Subcutaneous abdominal adipose tissue (tissue), 5 donors: ENCODE measurements around the gene OLFML3.

Experiments
- H3K27ac ChIP-seq: one replicate; pipeline ENCODE4 v1.7.0; 2013; ENCODE audit warnings: low read depth, mild to moderate bottlenecking, inconsistent platforms, low read length, moderate library complexity
- H3K27me3 ChIP-seq, 5 donors: one replicate each; pipeline ENCODE4 v1.7.0; 2013; ENCODE audit warnings: low read length in 5 of 5, inconsistent platforms in 1 of 5; ENCODE audit not compliant: control insufficient read depth in 5 of 5, insufficient read depth in 4 of 5
- H3K36me3 ChIP-seq, 5 donors: one replicate each; pipeline ENCODE4 v1.7.0; 2013; ENCODE audit warnings: low read length in 5 of 5; ENCODE audit not compliant: control insufficient read depth in 5 of 5, insufficient read depth in 5 of 5
- H3K4me1 ChIP-seq, 5 donors: one replicate each; pipeline ENCODE4 v1.7.0; 2013; ENCODE audit warnings: low read length in 5 of 5, mild to moderate bottlenecking in 3 of 5, moderate library complexity in 1 of 5; ENCODE audit not compliant: control insufficient read depth in 5 of 5, insufficient read depth in 5 of 5
- H3K4me3 ChIP-seq, 5 donors: one replicate each; pipeline ENCODE4 v1.7.0; 2013; ENCODE audit warnings: low read length in 5 of 5, low read depth in 1 of 5
- H3K9ac ChIP-seq, 5 donors: one replicate each; pipeline ENCODE4 v1.7.0; 2013; ENCODE audit warnings: low read length in 5 of 5, mild to moderate bottlenecking in 4 of 5, moderate library complexity in 3 of 5
- H3K9me3 ChIP-seq, 5 donors: one replicate each; pipeline ENCODE4 v1.7.0; 2013; ENCODE audit warnings: low read length in 5 of 5; ENCODE audit not compliant: control insufficient read depth in 5 of 5
- donor health status: healthy.
- donor health status: healthy.
- donor health status: healthy.
- donor health status: healthy.
- donor health status: healthy.

The OLFML3 gene

GRCh38 chr1:113990530-113990929 is 11.3 kb downstream of the OLFML3 start:
- Histone ChIP-seq H3K27ac (no peak overlapping the region), H3K4me3 (no peak overlapping the region), H3K36me3 (no peaks in the 10 kb centered on the region), H3K27me3 (no peaks in the 10 kb centered on the region), H3K4me1 (no peaks in the 10 kb centered on the region), H3K9ac (no peak overlapping the region), H3K9me3 (peaks cover 0 to 13% (median 6%) of the 10 kb centered on the region in 5 donors)

- no peaks in the 10 kb centered on the region for H3K27me3 ChIP-seq
- H3K27ac ChIP-seq = no peak overlapping the region
- H3K36me3 ChIP-seq = no peaks in the 10 kb centered on the region
- peaks cover 0 to 15% (median 7%) of the 10 kb centered on the region in 5 donors for H3K9me3 ChIP-seq
- no peak overlapping the region for H3K4me3 ChIP-seq
- no peaks in the 10 kb centered on the region for H3K4me1 ChIP-seq
- H3K9ac ChIP-seq = no peak overlapping the region
Observed at GRCh38 chr1:113990961-113991360, 11.7 kb downstream of the OLFML3 start.

GRCh38 chr1:113991467-113991997 is 12.3 kb downstream of the OLFML3 start:
- Histone ChIP-seq H3K4me3 (no peak overlapping the region), H3K9ac (no peak overlapping the region), H3K4me1 (no peaks in the 10 kb centered on the region), H3K27ac (no peak overlapping the region), H3K36me3 (no peaks in the 10 kb centered on the region), H3K27me3 (no peaks in the 10 kb centered on the region), H3K9me3 (peaks cover 0 to 15% (median 7%) of the 10 kb centered on the region in 5 donors)

- no peak overlapping the region for H3K9ac ChIP-seq
- no peak overlapping the region for H3K4me3 ChIP-seq
- no peak overlapping the region for H3K27ac ChIP-seq
- no peaks in the 10 kb centered on the region for H3K27me3 ChIP-seq
- no peaks in the 10 kb centered on the region for H3K36me3 ChIP-seq
- H3K4me1 ChIP-seq = no peaks in the 10 kb centered on the region
- peaks cover 0 to 15% (median 7%) of the 10 kb centered on the region in 5 donors for H3K9me3 ChIP-seq
Observed at GRCh38 chr1:113993072-113993471, 13.8 kb downstream of the OLFML3 start.

GRCh38 chr1:113993766-113994165 is 14.5 kb downstream of the OLFML3 start:
- peaks cover 0 to 15% (median 7%) of the 10 kb centered on the region in 5 donors for H3K9me3 ChIP-seq
- no peaks in the 10 kb centered on the region for H3K36me3 ChIP-seq
- H3K4me3 ChIP-seq = no peak overlapping the region
- H3K27ac ChIP-seq = no peak overlapping the region
- peaks cover 0 to 4% (median 0%) of the 10 kb centered on the region in 5 donors for H3K4me1 ChIP-seq
- H3K27me3 ChIP-seq = no peaks in the 10 kb centered on the region
- H3K9ac ChIP-seq = no peak overlapping the region

GRCh38 chr1:113995382-113995781 is 16.1 kb downstream of the OLFML3 start:
- Histone ChIP-seq H3K27ac (no peak overlapping the region), H3K4me1 (peaks cover 0 to 4% (median 0%) of the 10 kb centered on the region in 5 donors), H3K27me3 (no peaks in the 10 kb centered on the region), H3K36me3 (no peaks in the 10 kb centered on the region), H3K4me3 (no peak overlapping the region), H3K9ac (no peak overlapping the region), H3K9me3 (peaks cover 0 to 15% (median 7%) of the 10 kb centered on the region in 5 donors)

GRCh38 chr1:113998361-113998760 is 19.1 kb downstream of the OLFML3 start:
- Histone ChIP-seq H3K27me3 (no peaks in the 10 kb centered on the region), H3K9me3 (peaks cover 0 to 15% (median 7%) of the 10 kb centered on the region in 5 donors), H3K4me3 (no peak overlapping the region), H3K36me3 (no peaks in the 10 kb centered on the region), H3K27ac (no peak overlapping the region), H3K4me1 (peaks cover 0 to 14% (median 12%) of the 10 kb centered on the region in 5 donors), H3K9ac (no peak overlapping the region)

- no peak overlapping the region for H3K9ac ChIP-seq
- H3K4me1 ChIP-seq = peaks cover 0 to 18% (median 15%) of the 10 kb centered on the region in 5 donors
- no peaks in the 10 kb centered on the region for H3K36me3 ChIP-seq
- peaks cover 0 to 11% (median 6%) of the 10 kb centered on the region in 5 donors for H3K9me3 ChIP-seq
- no peak overlapping the region for H3K4me3 ChIP-seq
- H3K27ac ChIP-seq = no peak overlapping the region
- no peaks in the 10 kb centered on the region for H3K27me3 ChIP-seq
Observed at GRCh38 chr1:113999233-113999632, 20.0 kb downstream of the OLFML3 start.

- no peak overlapping the region for H3K9ac ChIP-seq
- H3K4me3 ChIP-seq = no peak overlapping the region
- H3K27ac ChIP-seq = no peak overlapping the region
- no peaks in the 10 kb centered on the region for H3K27me3 ChIP-seq
- peaks cover 0 to 8% (median 6%) of the 10 kb centered on the region in 5 donors for H3K9me3 ChIP-seq
- no peaks in the 10 kb centered on the region for H3K36me3 ChIP-seq
- peaks cover 0 to 18% (median 15%) of the 10 kb centered on the region in 5 donors for H3K4me1 ChIP-seq
Observed at GRCh38 chr1:113999799-114000198, 20.5 kb downstream of the OLFML3 start.

GRCh38 chr1:114000406-114000805 is 21.1 kb downstream of the OLFML3 start:
- no peak overlapping the region for H3K9ac ChIP-seq
- no peaks in the 10 kb centered on the region for H3K27me3 ChIP-seq
- H3K36me3 ChIP-seq = no peaks in the 10 kb centered on the region
- H3K4me1 ChIP-seq = peaks cover 0 to 18% (median 15%) of the 10 kb centered on the region in 5 donors
- H3K9me3 ChIP-seq = peaks cover 0 to 5% (median 3%) of the 10 kb centered on the region in 5 donors
- H3K4me3 ChIP-seq = no peak overlapping the region
- H3K27ac ChIP-seq = no peak overlapping the region
